Upper lobe of left lung (tissue), 6 donors: Measurements from ENCODE around the gene CEACAM1. TPM values are rescaled to one million over a fixed set of nuclear protein-coding genes. Genes with fewer than 3 reads are reported as not detected.
"Not testable (repeated sequence)": the region's sequence is repeated elsewhere in the genome, so short reads cannot be mapped to it uniquely, and the experiment has no call there.

ENCODE experiments used
- ATAC-seq, 2 donors: fragments of 200-7000 bp; cut with Tn5 transposase; one replicate each; pipeline ENCODE4 v1.9.1; 2022; ENCODE audit warnings: mild to moderate bottlenecking in 2 of 2, moderate library complexity in 2 of 2; ENCODE audit not compliant: low FRiP score in 2 of 2
- DNase-seq, 2 donors: peaks; one replicate each; pipeline ENCODE4 v3.0.0-alpha.2; 2019 to 2020
- H3K27ac ChIP-seq, 4 donors: fragments of 200-600 bp; sonication (generic); one replicate each; pipeline ENCODE4 v1.5.1; 2016 to 2019
- H3K27me3 ChIP-seq, 4 donors: fragments of 200-600 bp; sonication (generic); one replicate each; pipeline ENCODE4 v1.5.1; 2017 to 2019
- H3K36me3 ChIP-seq, 4 donors: fragments of 200-600 bp; sonication (generic); one replicate each; pipeline ENCODE4 v1.5.1; 2016 to 2019
- H3K4me1 ChIP-seq, 4 donors: fragments of 200-600 bp; sonication (generic); one replicate each; pipeline ENCODE4 v1.5.1; 2018 to 2019
- H3K4me3 ChIP-seq, 4 donors: fragments of 200-600 bp; sonication (generic); one replicate each; pipeline ENCODE4 v1.5.1; 2017 to 2019; ENCODE audit warnings: mild to moderate bottlenecking in 2 of 4, moderate library complexity in 1 of 4
- H3K9me3 ChIP-seq, 4 donors: fragments of 200-600 bp; sonication (generic); one replicate each; pipeline ENCODE4 v1.5.1; 2018 to 2019
- CTCF ChIP-seq, 6 experiments: fragments of 450-650 bp in 4 of 6; fragments of 200-600 bp in 2 of 6; sonication (generic) in 2 of 6; IDR thresholded peaks; one replicate each; pipeline ENCODE4 v1.5.1; 2016 to 2019; ENCODE audit warnings: antibody characterized with exemption in 6 of 6
- EP300 ChIP-seq, 4 donors: sonication (generic); formaldehyde crosslinking; IDR thresholded peaks; one replicate each; pipeline ENCODE4 v1.5.1; 2017; ENCODE audit warnings: antibody characterized with exemption in 4 of 4, control low read depth in 2 of 4
- POLR2A ChIP-seq, 4 donors: fragments of 450-650 bp; IDR thresholded peaks; one replicate each; pipeline ENCODE4 v1.5.1; 2016 to 2017; ENCODE audit warnings: antibody characterized with exemption in 4 of 4, mild to moderate bottlenecking in 2 of 4
- POLR2AphosphoS5 ChIP-seq, 2 donors: sonication (generic); formaldehyde crosslinking; IDR thresholded peaks; one replicate each; pipeline ENCODE4 v1.5.1; 2017; ENCODE audit warnings: antibody characterized with exemption in 2 of 2
- WGBS, 2 donors: methylation state at CpG; one replicate each; pipeline ENCODE4 v1.1.5; 2017 to 2018; 5-methylcytosine and 5-hydroxymethylcytosine counted together
- total RNA-seq, 6 donors: library from RNA; depleted of rRNA in 4 of 6; stranded (reverse); fragments of >200 nt in 4 of 6; gene quantifications; one replicate each; pipeline versions ENCODE4 v1.1.0 to v1.2.1, GENCODE V29; 2016 to 2021
- donor health status: DM: no; HTN: no; CAD: no; lungs with moderate emphysema.
- donor health status: DM: no; HTN: yes; CAD: no; lungs with severe emphysema.

Gene CEACAM1
- total RNA-seq, 6 donors from 2014 or later, result 7.3 to 11.9 (median 9.2) TPM

- TF ChIP-seq CTCF (IDR thresholded peaks at IDR 0.05) (no peak), POLR2A (IDR thresholded peaks at IDR 0.05) (no peak), EP300 (IDR thresholded peaks at IDR 0.05) (no peak), POLR2AphosphoS5 (IDR thresholded peaks at IDR 0.05) (no peak)
- H3K4me3 ChIP-seq, result no peak overlapping the region
- 48 to 54% methylated on average over 5 of the region's 5 CpGs for WGBS, 2 donors
- no peak for DNase-seq
- no peak for ATAC-seq
- H3K4me1 ChIP-seq, result peaks cover 0 to 15% (median 10%) of the 10 kb centered on the region in 4 donors
- H3K27ac ChIP-seq, result peak overlapping the region in 2 of 4 donors; percentile 5 to 54
- no peaks in the 10 kb centered on the region for H3K36me3 ChIP-seq
- no peaks in the 10 kb centered on the region for H3K9me3 ChIP-seq
- H3K27me3 ChIP-seq, result no peaks in the 10 kb centered on the region
These were observed 61.0 kb downstream of the CEACAM1 start for GRCh38 chr19:42467183-42467760.

- ATAC-seq, result no peak
- H3K27ac ChIP-seq, result peak overlapping the region in 3 of 4 donors; percentile 51 to 56 (median 54)
- peaks cover 0 to 15% (median 10%) of the 10 kb centered on the region in 4 donors for H3K4me1 ChIP-seq
- no peak overlapping the region for H3K4me3 ChIP-seq
- WGBS, 2 donors, result 56 to 60% methylated on average over 5 of the region's 5 CpGs
- no peak for DNase-seq
- no peaks in the 10 kb centered on the region for H3K36me3 ChIP-seq
- no peaks in the 10 kb centered on the region for H3K9me3 ChIP-seq
- no peak for TF ChIP-seq POLR2AphosphoS5 (IDR thresholded peaks at IDR 0.05)
- TF ChIP-seq CTCF (IDR thresholded peaks at IDR 0.05), result no peak
- no peak for TF ChIP-seq EP300 (IDR thresholded peaks at IDR 0.05)
- TF ChIP-seq POLR2A (IDR thresholded peaks at IDR 0.05), result no peak
- no peaks in the 10 kb centered on the region for H3K27me3 ChIP-seq
These were observed 61.6 kb downstream of the CEACAM1 start for GRCh38 chr19:42466521-42467182.

GRCh38 chr19:42465827-42466280 lies 62.4 kb downstream of the CEACAM1 start:
- 76 to 78% methylated on average over 5 of the region's 5 CpGs for WGBS, 2 donors

GRCh38 chr19:42461700-42462324 lies 66.5 kb downstream of the CEACAM1 start:
- DNase-seq, result no peak
- H3K4me3 ChIP-seq, result no peak overlapping the region
- peaks cover 0 to 13% (median 11%) of the 10 kb centered on the region in 4 donors for H3K4me1 ChIP-seq
- 79 to 93% methylated on average over 4 of the region's 4 CpGs for WGBS, 2 donors
- no peak for ATAC-seq
- TF ChIP-seq EP300 (IDR thresholded peaks at IDR 0.05), result no peak
- TF ChIP-seq POLR2AphosphoS5 (IDR thresholded peaks at IDR 0.05), result no peak
- TF ChIP-seq POLR2A (IDR thresholded peaks at IDR 0.05), result no peak
- TF ChIP-seq CTCF (IDR thresholded peaks at IDR 0.05), result no peak
- H3K36me3 ChIP-seq, result no peaks in the 10 kb centered on the region
- H3K9me3 ChIP-seq, result no peaks in the 10 kb centered on the region
- no peaks in the 10 kb centered on the region for H3K27me3 ChIP-seq
- H3K27ac ChIP-seq, result peak overlapping the region in 1 of 4 donors; percentile 42

More at GRCh38 chr19:42465827-42466280, 62.4 kb downstream of the CEACAM1 start:
- Histone ChIP-seq H3K9me3 (no peaks in the 10 kb centered on the region), H3K36me3 (no peaks in the 10 kb centered on the region), H3K4me3 (no peak overlapping the region), H3K27me3 (no peaks in the 10 kb centered on the region), H3K4me1 (peaks cover 0 to 15% (median 11%) of the 10 kb centered on the region in 4 donors), H3K27ac (peak overlapping the region in 3 of 4 donors; percentile 51 to 56 (median 54))
- ATAC-seq (no peak), DNase-seq (no peak)
- no peak for TF ChIP-seq CTCF (IDR thresholded peaks at IDR 0.05)
- TF ChIP-seq POLR2AphosphoS5 (IDR thresholded peaks at IDR 0.05), result no peak
- TF ChIP-seq EP300 (IDR thresholded peaks at IDR 0.05), result no peak
- no peak for TF ChIP-seq POLR2A (IDR thresholded peaks at IDR 0.05)

- ATAC-seq, H3K9me3 ChIP-seq, H3K4me3 ChIP-seq, H3K4me1 ChIP-seq, H3K27me3 ChIP-seq, DNase-seq, H3K36me3 ChIP-seq: not testable (repeated sequence)
- peak overlapping the region in 1 of 4 donors; percentile 42 for H3K27ac ChIP-seq
- 87 to 96% methylated on average over 8 of the region's 8 CpGs for WGBS, 2 donors
These were observed 67.0 kb downstream of the CEACAM1 start for GRCh38 chr19:42461231-42461630.
